Panc1 (cell line): Measurements from ENCODE around the gene FAAP20. TPM values are rescaled to one million over a fixed set of nuclear protein-coding genes. Genes with fewer than 3 reads are reported as not detected.
A peak's percentile ranks its signal among the peaks of the same experiment; 100 is the strongest.

Source experiments
- ATAC-seq: fragments of 200-7000 bp; cut with Tn5 transposase; 2 replicates; pipeline ENCODE4 v1.9.1; 2020; ENCODE audit warnings: mild to moderate bottlenecking, moderate library complexity
- BruUV-seq: library from RNA; stranded (reverse); fragments of 400-500 nt; replicated peaks from 2 replicates; lab custom pipeline; 2021; lab: Mats Ljungman, UMichigan
- CTCF ChIA-PET: fragments of 300-600 bp; sonication (Branson Sonifier 250); formaldehyde crosslinking; loops from one replicate; lab custom pipeline; 2022; ENCODE audit warnings: antibody characterized with exemption; lab: Charles Lee
- POLR2A ChIA-PET: fragments of 300-600 bp; sonication (Branson Sonifier 250); formaldehyde crosslinking; loops from one replicate; lab custom pipeline; 2022; ENCODE audit warnings: antibody characterized with exemption; lab: Charles Lee
- DNase-seq: peaks from one replicate; pipeline ENCODE4 v3.0.0-alpha.2; 2010; ENCODE audit warnings: low read depth, low spot score
- H3K27ac ChIP-seq: 2 replicates; pipeline ENCODE4 v1.5.1; 2011; ENCODE audit warnings: mild to moderate bottlenecking, low read length, inconsistent platforms
- H3K27me3 ChIP-seq: fragments of 200-500 bp; sonication (Bioruptor generic); 2 replicates; pipeline ENCODE4 v1.6.0; 2014; ENCODE audit warnings: low read length, inconsistent platforms; ENCODE audit not compliant: control insufficient read depth, insufficient read depth
- H3K36me3 ChIP-seq: fragments of 200-500 bp; sonication (Bioruptor generic); 2 replicates; pipeline ENCODE4 v1.5.1; 2014; ENCODE audit warnings: inconsistent platforms, mild to moderate bottlenecking, low read length, moderate library complexity; ENCODE audit not compliant: control insufficient read depth, insufficient read depth
- H3K4me1 ChIP-seq: 2 replicates; pipeline ENCODE4 v1.5.1; 2011; ENCODE audit warnings: inconsistent platforms, mild to moderate bottlenecking, low read length, moderate library complexity; ENCODE audit not compliant: control insufficient read depth, insufficient read depth
- H3K4me3 ChIP-seq, 2 experiments: 2 replicates each; pipeline ENCODE4 v1.5.1; 2011 to 2012; ENCODE audit warnings: low read depth in 2 of 2, low read length in 2 of 2, mild to moderate bottlenecking in 2 of 2, inconsistent platforms in 1 of 2, moderate library complexity in 1 of 2
- H3K9me3 ChIP-seq: fragments of 200-500 bp; sonication (Bioruptor generic); 2 replicates; pipeline ENCODE4 v1.5.1; 2014; ENCODE audit warnings: low read depth, mild to moderate bottlenecking, inconsistent platforms, low read length, moderate library complexity; ENCODE audit not compliant: control insufficient read depth, insufficient read depth
- POLR2AphosphoS5 ChIP-seq: IDR thresholded peaks from 2 replicates; pipeline ENCODE4 v1.6.1; 2012; ENCODE audit warnings: mild to moderate bottlenecking, low read depth, low read length, moderate library complexity
- SIN3A ChIP-seq: IDR thresholded peaks from 2 replicates; pipeline ENCODE4 v1.6.1; 2012; ENCODE audit warnings: low read depth, mild to moderate bottlenecking, low read length, moderate library complexity, borderline replicate concordance; ENCODE audit not compliant: insufficient read depth
- TCF7L2 ChIP-seq: IDR thresholded peaks from 2 replicates; pipeline ENCODE4 v1.6.1; 2011; ENCODE audit warnings: mild to moderate bottlenecking, low read depth, low read length, inconsistent platforms
- in situ Hi-C: cut with HindIII; loops from 2 replicates; pipeline ENCODE4 v1.10.0; 2016; ENCODE audit warnings: low sequenced_read_pairs, low pct_unique_long_range_greater_than_20kb
- intact Hi-C: fragments of 100-400 bp; cut with micrococcal nuclease; formaldehyde crosslinking; loops from one replicate; pipeline ENCODE4 v1.10.0; 2022; ENCODE audit not compliant: unreplicated experiment
- total RNA-seq: library from RNA; stranded (reverse); gene quantifications from one replicate; pipeline ENCODE4 v1.2.1, GENCODE V29; 2021; ENCODE audit not compliant: unreplicated experiment
- TF ChIP-seq, protein P1 (sequence below): fragments of 450-650 bp; IDR thresholded peaks from 2 replicates; pipeline ENCODE4 v1.5.1; 2017; ENCODE audit warnings: mild to moderate bottlenecking
- TF ChIP-seq, protein P2 (sequence below), 2 experiments: IDR thresholded peaks; 2 replicates each; pipeline ENCODE4 v1.6.1; 2011 to 2012; ENCODE audit warnings: low read depth in 2 of 2, control low read depth in 1 of 2, low read length in 1 of 2, mild to moderate bottlenecking in 1 of 2, moderate library complexity in 1 of 2; ENCODE audit not compliant: insufficient read depth in 1 of 2

The FAAP20 gene
- total RNA-seq, 1 experiment from 2014 or later = 177 TPM

DNA sequence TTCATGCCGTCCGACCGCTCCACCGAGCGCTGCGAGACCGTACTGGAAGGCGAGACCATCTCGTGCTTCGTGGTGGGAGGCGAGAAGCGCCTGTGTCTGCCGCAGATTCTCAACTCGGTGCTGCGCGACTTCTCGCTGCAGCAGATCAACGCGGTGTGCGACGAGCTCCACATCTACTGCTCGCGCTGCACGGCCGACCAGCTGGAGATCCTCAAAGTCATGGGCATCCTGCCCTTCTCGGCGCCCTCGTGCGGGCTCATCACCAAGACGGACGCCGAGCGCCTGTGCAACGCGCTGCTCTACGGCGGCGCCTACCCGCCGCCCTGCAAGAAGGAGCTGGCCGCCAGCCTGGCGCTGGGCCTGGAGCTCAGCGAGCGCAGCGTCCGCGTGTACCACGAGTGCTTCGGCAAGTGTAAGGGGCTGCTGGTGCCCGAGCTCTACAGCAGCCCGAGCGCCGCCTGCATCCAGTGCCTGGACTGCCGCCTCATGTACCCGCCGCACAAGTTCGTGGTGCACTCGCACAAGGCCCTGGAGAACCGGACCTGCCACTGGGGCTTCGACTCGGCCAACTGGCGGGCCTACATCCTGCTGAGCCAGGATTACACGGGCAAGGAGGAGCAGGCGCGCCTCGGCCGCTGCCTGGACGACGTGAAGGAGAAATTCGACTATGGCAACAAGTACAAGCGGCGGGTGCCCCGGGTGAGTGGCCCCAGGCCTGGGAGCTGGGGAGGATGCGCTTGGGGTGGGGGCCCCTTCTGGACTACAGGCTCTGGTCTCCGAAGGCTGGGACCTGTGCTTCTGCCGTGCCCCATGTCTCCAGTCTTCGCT is 34.7 kb upstream of the FAAP20 start:
- CTCF ChIA-PET = interaction anchor here (1.2 kb wide), 1 partner anchor 35 kb away, joined by 5 read pairs; the partner anchor contains the start of gene FAAP20

DNA sequence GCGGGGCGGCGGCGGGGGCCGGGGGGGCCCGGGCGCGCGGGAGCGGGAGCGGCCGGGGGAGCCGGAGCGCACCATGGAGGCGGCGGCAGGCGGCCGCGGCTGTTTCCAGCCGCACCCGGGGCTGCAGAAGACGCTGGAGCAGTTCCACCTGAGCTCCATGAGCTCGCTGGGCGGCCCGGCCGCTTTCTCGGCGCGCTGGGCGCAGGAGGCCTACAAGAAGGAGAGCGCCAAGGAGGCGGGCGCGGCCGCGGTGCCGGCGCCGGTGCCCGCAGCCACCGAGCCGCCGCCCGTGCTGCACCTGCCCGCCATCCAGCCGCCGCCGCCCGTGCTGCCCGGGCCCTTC is 34.1 kb upstream of the FAAP20 start:
- no TSS peak for BruUV-seq

More for the DNA sequence above, 34.7 kb upstream of the FAAP20 start:
- BruUV-seq = no TSS peak
- POLR2A ChIA-PET = interaction anchor here (0.6 to 1.1 kb wide), 3 partner anchors 7 to 30 kb away, joined by 3 to 4 read pairs (median 3); no protein-coding TSS in a partner anchor
- no peak for DNase-seq
- Histone ChIP-seq H3K4me1 (peaks cover 28% of the 10 kb centered on the region), H3K27me3 (no peaks in the 10 kb centered on the region), H3K27ac (peak overlapping the region; percentile 85), H3K9me3 (no peaks in the 10 kb centered on the region), H3K36me3 (peaks cover 2% of the 10 kb centered on the region; the same call in 1 of the 2 replicates), H3K4me3 (peak overlapping the region; percentile 56 to 68)
- TF ChIP-seq SIN3A (0 out of 2 replicates have a peak, but pooled peaks have one; percentile 54), POLR2AphosphoS5 (no peak)
- no peak for ATAC-seq
- in situ Hi-C loops = no loop called here
- intact Hi-C loops = no loop called here

More for the DNA sequence above, 34.1 kb upstream of the FAAP20 start:
- Histone ChIP-seq H3K4me1 (peaks cover 22% of the 10 kb centered on the region), H3K27ac (no peak overlapping the region), H3K27me3 (no peaks in the 10 kb centered on the region), H3K9me3 (no peaks in the 10 kb centered on the region), H3K36me3 (peaks cover 2% of the 10 kb centered on the region; the same call in 1 of the 2 replicates), H3K4me3 (peak overlapping the region; percentile 56 to 68)
- intact Hi-C loops = no loop called here
- TF ChIP-seq SIN3A (no peak), TCF7L2 (no peak), POLR2AphosphoS5 (no peak)
- TF ChIP-seq, protein P1, sequence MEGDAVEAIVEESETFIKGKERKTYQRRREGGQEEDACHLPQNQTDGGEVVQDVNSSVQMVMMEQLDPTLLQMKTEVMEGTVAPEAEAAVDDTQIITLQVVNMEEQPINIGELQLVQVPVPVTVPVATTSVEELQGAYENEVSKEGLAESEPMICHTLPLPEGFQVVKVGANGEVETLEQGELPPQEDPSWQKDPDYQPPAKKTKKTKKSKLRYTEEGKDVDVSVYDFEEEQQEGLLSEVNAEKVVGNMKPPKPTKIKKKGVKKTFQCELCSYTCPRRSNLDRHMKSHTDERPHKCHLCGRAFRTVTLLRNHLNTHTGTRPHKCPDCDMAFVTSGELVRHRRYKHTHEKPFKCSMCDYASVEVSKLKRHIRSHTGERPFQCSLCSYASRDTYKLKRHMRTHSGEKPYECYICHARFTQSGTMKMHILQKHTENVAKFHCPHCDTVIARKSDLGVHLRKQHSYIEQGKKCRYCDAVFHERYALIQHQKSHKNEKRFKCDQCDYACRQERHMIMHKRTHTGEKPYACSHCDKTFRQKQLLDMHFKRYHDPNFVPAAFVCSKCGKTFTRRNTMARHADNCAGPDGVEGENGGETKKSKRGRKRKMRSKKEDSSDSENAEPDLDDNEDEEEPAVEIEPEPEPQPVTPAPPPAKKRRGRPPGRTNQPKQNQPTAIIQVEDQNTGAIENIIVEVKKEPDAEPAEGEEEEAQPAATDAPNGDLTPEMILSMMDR = no peak
- TF ChIP-seq, protein P2, sequence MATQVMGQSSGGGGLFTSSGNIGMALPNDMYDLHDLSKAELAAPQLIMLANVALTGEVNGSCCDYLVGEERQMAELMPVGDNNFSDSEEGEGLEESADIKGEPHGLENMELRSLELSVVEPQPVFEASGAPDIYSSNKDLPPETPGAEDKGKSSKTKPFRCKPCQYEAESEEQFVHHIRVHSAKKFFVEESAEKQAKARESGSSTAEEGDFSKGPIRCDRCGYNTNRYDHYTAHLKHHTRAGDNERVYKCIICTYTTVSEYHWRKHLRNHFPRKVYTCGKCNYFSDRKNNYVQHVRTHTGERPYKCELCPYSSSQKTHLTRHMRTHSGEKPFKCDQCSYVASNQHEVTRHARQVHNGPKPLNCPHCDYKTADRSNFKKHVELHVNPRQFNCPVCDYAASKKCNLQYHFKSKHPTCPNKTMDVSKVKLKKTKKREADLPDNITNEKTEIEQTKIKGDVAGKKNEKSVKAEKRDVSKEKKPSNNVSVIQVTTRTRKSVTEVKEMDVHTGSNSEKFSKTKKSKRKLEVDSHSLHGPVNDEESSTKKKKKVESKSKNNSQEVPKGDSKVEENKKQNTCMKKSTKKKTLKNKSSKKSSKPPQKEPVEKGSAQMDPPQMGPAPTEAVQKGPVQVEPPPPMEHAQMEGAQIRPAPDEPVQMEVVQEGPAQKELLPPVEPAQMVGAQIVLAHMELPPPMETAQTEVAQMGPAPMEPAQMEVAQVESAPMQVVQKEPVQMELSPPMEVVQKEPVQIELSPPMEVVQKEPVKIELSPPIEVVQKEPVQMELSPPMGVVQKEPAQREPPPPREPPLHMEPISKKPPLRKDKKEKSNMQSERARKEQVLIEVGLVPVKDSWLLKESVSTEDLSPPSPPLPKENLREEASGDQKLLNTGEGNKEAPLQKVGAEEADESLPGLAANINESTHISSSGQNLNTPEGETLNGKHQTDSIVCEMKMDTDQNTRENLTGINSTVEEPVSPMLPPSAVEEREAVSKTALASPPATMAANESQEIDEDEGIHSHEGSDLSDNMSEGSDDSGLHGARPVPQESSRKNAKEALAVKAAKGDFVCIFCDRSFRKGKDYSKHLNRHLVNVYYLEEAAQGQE (IDR thresholded peaks at IDR 0.05; ENCODE audit: insufficient read depth in 1 of 2, low read depth in 2 of 2, low read length in 1 of 2) = no peak
- ChIA-PET POLR2A (interaction anchor here (0.6 to 1.1 kb wide), 3 partner anchors 8 to 29 kb away, joined by 3 to 4 read pairs (median 3); no protein-coding TSS in a partner anchor), CTCF (interaction anchor here (1.2 kb wide), 1 partner anchor 34 kb away, joined by 5 read pairs; the partner anchor contains the start of gene FAAP20)
- DNase-seq (no peak), ATAC-seq (no peak)
- in situ Hi-C loops = no loop called here
